ENCODE results near the gene EPG5.

The EPG5 gene

DNA sequence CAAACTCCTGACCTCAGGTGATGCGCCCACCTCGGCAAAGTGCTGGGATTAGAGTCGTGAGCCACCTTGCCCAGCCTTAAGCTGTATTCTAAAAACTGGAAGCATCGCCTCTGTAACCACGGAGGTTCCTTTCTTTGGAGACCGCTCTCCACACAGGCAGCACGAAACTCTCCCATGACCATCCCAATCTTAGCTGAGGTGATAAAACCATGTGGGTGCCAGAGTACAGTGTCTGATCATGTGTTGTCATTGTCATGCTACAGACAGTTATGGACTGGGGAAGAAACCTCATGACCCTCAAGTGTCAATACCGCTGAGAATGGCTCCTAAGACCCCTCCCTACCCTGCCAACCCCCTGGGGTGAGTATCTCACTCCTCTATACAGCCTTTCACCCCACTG lies 41.4 kb upstream of the EPG5 start:
- TF ChIP-seq, protein P1, sequence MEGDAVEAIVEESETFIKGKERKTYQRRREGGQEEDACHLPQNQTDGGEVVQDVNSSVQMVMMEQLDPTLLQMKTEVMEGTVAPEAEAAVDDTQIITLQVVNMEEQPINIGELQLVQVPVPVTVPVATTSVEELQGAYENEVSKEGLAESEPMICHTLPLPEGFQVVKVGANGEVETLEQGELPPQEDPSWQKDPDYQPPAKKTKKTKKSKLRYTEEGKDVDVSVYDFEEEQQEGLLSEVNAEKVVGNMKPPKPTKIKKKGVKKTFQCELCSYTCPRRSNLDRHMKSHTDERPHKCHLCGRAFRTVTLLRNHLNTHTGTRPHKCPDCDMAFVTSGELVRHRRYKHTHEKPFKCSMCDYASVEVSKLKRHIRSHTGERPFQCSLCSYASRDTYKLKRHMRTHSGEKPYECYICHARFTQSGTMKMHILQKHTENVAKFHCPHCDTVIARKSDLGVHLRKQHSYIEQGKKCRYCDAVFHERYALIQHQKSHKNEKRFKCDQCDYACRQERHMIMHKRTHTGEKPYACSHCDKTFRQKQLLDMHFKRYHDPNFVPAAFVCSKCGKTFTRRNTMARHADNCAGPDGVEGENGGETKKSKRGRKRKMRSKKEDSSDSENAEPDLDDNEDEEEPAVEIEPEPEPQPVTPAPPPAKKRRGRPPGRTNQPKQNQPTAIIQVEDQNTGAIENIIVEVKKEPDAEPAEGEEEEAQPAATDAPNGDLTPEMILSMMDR (IDR thresholded peaks at IDR 0.05; ENCODE audit: insufficient read depth, low read length, missing control alignments) = no peak
- DNase-seq (ENCODE audit: low read depth, low spot score) = no peak
- CTCF ChIA-PET = no interaction called here
- H3K4me3 ChIP-seq (ENCODE audit: low read depth, low read length) = no peak overlapping the region
- POLR2A ChIA-PET = no interaction called here

DNA sequence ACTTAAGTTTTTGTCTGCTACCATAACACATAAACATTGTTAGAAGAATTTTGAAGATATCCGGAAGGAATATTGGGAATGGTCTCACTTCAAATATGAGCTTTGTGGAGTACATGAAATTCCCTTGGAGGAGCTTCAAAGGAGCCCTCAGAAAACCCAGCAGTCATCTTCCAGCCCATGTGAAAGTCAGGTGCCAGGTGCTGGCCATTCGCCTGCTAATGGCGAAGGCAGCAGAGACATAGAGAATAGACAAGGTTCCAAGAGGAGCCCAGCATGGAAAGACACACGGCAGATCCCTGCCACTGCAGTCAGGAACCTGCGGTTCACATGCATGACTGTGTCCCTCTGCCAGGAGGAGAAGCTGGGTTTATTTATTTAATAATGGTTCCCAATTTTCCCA lies 40.0 kb upstream of the EPG5 start:
- TF ChIP-seq, protein P1 (IDR thresholded peaks at IDR 0.05; ENCODE audit: insufficient read depth, low read length, missing control alignments) = no peak
- ChIA-PET POLR2A (no interaction called here), CTCF (interaction anchor here (1.4 kb wide), 1 partner anchor 13 kb away, joined by 3 read pairs; no protein-coding TSS in a partner anchor)
- no peak overlapping the region for H3K4me3 ChIP-seq (ENCODE audit: low read depth, low read length)
- DNase-seq (ENCODE audit: low read depth, low spot score) = no peak

DNA sequence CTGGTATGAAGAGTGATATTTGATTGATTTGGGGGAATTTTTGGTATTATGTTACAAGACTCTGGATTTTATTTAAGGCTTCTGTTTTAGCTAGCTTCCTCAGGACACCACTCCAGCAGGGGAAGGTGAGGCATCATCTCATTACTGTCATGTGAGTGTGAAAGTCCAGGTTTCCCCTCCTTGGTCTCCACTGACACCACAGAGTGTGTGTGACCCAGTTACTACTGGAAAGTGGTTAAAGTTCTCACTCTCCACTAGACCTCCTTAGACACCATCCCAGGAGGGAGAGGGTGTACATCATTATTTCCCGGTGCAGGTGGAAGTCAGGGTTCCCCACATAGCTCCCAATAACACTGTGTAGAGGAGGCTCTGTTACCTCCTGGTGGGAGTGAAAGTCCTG lies 35.8 kb upstream of the EPG5 start:
- CTCF ChIA-PET = interaction anchor here (1.0 kb wide), 1 partner anchor 10 kb away, joined by 3 read pairs; no protein-coding TSS in a partner anchor
- no peak for DNase-seq (ENCODE audit: low read depth, low spot score)
- POLR2A ChIA-PET = no interaction called here
- no peak overlapping the region for H3K4me3 ChIP-seq (ENCODE audit: low read depth, low read length)
- TF ChIP-seq, protein P1 (IDR thresholded peaks at IDR 0.05; ENCODE audit: insufficient read depth, low read length, missing control alignments) = no peak

DNA sequence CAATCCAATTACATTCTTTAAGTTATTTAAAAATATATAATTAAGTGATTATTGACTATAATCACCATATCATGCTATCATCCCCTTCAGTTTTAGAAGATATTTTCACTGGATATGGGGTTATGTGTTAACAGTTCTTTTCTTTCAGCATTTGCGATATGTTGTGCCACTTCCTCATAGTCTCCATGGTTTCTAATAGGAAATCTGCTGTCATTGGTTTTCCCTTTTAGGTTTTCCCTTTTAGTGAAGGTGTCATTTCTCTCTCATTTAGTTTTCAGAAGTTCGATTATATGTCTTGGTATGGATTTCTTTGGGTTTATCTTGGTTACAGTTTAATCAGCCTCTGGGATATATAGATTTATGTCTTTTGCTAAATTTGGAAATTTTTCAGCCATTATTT lies 34.8 kb upstream of the EPG5 start:
- CTCF ChIA-PET = no interaction called here
- H3K4me3 ChIP-seq (ENCODE audit: low read depth, low read length) = no peak overlapping the region
- POLR2A ChIA-PET = no interaction called here
- DNase-seq (ENCODE audit: low read depth, low spot score) = no peak
- TF ChIP-seq, protein P1 (IDR thresholded peaks at IDR 0.05; ENCODE audit: insufficient read depth, low read length, missing control alignments) = no peak

DNA sequence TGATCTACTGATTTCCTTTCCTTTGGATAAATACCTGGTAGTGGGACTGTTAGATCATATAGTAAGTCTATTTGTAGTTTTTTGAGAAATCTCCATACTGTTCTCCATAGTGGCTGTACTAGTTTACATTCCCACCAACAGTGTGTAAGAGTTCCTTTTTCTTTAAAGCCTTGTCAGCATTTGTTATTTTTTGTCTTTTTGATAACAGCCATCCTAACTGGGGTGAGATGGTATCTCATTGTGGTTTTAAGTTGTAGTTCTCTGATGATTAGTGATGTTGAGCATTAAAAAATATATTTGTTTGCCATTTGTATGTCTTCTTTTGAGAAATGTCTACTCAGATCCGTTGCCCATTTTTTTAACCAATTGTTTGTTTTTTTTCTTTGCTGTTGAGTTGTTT lies 33.9 kb upstream of the EPG5 start:
- TF ChIP-seq, protein P1 (IDR thresholded peaks at IDR 0.05; ENCODE audit: insufficient read depth, low read length, missing control alignments) = no peak
- no peak overlapping the region for H3K4me3 ChIP-seq (ENCODE audit: low read depth, low read length)
- ChIA-PET CTCF (no interaction called here), POLR2A (no interaction called here)
- no peak for DNase-seq (ENCODE audit: low read depth, low spot score)

DNA sequence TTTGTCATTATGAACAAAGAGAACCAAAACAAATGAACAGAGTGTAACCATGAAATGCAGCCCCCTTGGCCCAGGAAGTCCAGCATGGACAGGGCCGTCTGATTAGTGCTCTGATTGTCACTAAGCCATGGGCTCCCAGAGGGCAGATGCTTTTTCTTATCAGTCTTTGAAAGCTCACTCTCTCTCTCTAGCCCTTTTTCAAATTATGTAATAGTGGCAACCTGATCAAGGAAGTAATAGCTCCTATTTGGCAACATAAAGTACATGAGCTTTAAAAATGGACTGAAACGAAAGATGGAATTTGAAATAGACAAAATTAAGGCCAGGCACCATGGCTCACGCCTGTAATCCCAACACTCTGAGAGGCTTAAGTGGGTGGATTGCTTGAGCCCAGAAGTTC lies 32.4 kb upstream of the EPG5 start:
- DNase-seq (ENCODE audit: low read depth, low spot score) = no peak
- no peak overlapping the region for H3K4me3 ChIP-seq (ENCODE audit: low read depth, low read length)
- TF ChIP-seq, protein P1 (IDR thresholded peaks at IDR 0.05; ENCODE audit: insufficient read depth, low read length, missing control alignments) = no peak
- CTCF ChIA-PET = interaction anchor here (1.2 kb wide), 1 partner anchor 121 kb away, joined by 4 read pairs; no protein-coding TSS in a partner anchor
- POLR2A ChIA-PET = no interaction called here

All from AG04449 (cell line).